ENCODE data around the gene NUMBL. TPM values are rescaled to one million over a fixed set of nuclear protein-coding genes. Genes with fewer than 3 reads are reported as not detected.

Gene NUMBL
- total and polyA plus RNA-seq, 2 of the 4 experiments (the other 2 are of a cell fraction) = 6.3 to 29.0 TPM

DNA sequence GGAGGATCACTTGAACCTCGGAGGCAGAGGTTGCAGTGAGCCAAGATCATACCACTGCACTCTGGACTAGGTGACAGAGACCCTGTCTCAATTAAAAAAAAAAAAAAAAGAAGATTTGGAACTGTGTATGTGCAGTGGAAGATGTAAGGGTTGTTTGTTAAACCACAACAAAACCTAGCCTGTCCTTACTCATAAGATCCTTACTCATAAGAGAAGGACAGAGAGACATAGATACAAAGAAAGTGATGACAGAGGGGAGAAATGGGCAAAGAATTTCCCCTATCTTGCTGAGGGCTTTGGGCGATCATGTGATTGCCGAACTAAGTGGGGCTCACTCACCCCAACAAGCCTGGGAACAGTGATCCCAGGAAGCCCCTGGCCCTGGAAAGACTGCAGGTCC, 34.4 kb upstream of the NUMBL start:
- no CpG with 5 or more reads among the region's 3 CpGs for WGBS, 2 experiments (ENCODE audit: extremely low coverage in 2 of 2, insufficient read length in 1 of 2)

More for the DNA sequence above, 34.4 kb upstream of the NUMBL start:
- H3K9me3 ChIP-seq (ENCODE audit: control insufficient read depth, insufficient read depth, low read length) = no peaks in the 10 kb centered on the region; the same call in 1 of the 2 replicates
- no peak for TF ChIP-seq SMC3 (IDR thresholded peaks at IDR 0.05; ENCODE audit: low read depth, low read length)
- no peak for TF ChIP-seq RCOR1 (IDR thresholded peaks at IDR 0.05; ENCODE audit: insufficient replicate concordance, low read length)
- TF ChIP-seq RFX5 (IDR thresholded peaks at IDR 0.05; ENCODE audit: low read depth, low read length) = no peak
- no peak overlapping the region for H3K18ac ChIP-seq (ENCODE audit: low read depth, low read length)
- H2BK5ac ChIP-seq (ENCODE audit: low read depth, low read length, poor library complexity, severe bottlenecking) = no peak overlapping the region
- H3K4me3 ChIP-seq (ENCODE audit: insufficient read depth, low read depth, low read length) = no peak overlapping the region
- no peak overlapping the region for H2AFZ ChIP-seq (replicated peaks; ENCODE audit: low read length, poor library complexity)
- dilution Hi-C loops (cut with HindIII; ENCODE audit: low sequenced_read_pairs, unreplicated experiment) = no loop called here
- H3K27ac ChIP-seq (ENCODE audit: insufficient read depth, low read length) = no peak overlapping the region
- H3K4ac ChIP-seq (ENCODE audit: low read depth, low read length) = no peak overlapping the region
- H4K20me1 ChIP-seq (ENCODE audit: insufficient read depth, low read length) = peaks cover 9% of the 10 kb centered on the region; the same call in 1 of the 2 replicates
- no peak overlapping the region for H2BK20ac ChIP-seq (ENCODE audit: low read depth, low read length)
- no peak overlapping the region for H3K4me2 ChIP-seq (ENCODE audit: low read depth, low read length)
- no peak overlapping the region for H3K9ac ChIP-seq (ENCODE audit: low read depth, low read length)
- H2BK15ac ChIP-seq (ENCODE audit: low read depth, low read length) = no peak overlapping the region
- no peak overlapping the region for H4K5ac ChIP-seq (ENCODE audit: low read depth, low read length)
- H3K79me1 ChIP-seq (ENCODE audit: low read depth in 1 of 2, low read length in 2 of 2) = peaks cover 26 to 69% of the 10 kb centered on the region in 2 experiments
- H3K4me1 ChIP-seq (ENCODE audit: control insufficient read depth, insufficient read depth, low read length) = peaks cover 6% of the 10 kb centered on the region
- no peaks in the 10 kb centered on the region for H3K27me3 ChIP-seq (ENCODE audit: control insufficient read depth, insufficient read depth, low read length)
- no peak overlapping the region for H2AK9ac ChIP-seq (replicated peaks; ENCODE audit: low read depth, low read length, poor library complexity)
- H3K9me1 ChIP-seq (ENCODE audit: insufficient read depth, low read length) = peaks cover 20% of the 10 kb centered on the region; the same call in 1 of the 2 replicates
- no peak overlapping the region for H3K56ac ChIP-seq (ENCODE audit: extremely low read depth, insufficient read depth, low read length)
- ChIA-PET CTCF (no interaction called here), POLR2A (ENCODE audit: unreplicated experiment) (no interaction called here)
- H2BK120ac ChIP-seq (ENCODE audit: low read depth, low read length) = no peak overlapping the region
- intact Hi-C loops (cut with micrococcal nuclease) = no loop called here
- H4K8ac ChIP-seq (ENCODE audit: low read depth in 2 of 2, low read length in 2 of 2) = no peak overlapping the region
- ATAC-seq (ENCODE audit: low read depth) = no peak
- H2AK5ac ChIP-seq (ENCODE audit: low read depth, low read length) = no peak overlapping the region
- no peak overlapping the region for H3K14ac ChIP-seq (replicated peaks; ENCODE audit: low read depth, low read length)
- in situ Hi-C loops (cut with MboI; ENCODE audit: low sequenced_read_pairs) = no loop called here
- no peak overlapping the region for H3K23ac ChIP-seq (ENCODE audit: low read depth, low read length)
- H4K91ac ChIP-seq (ENCODE audit: insufficient read depth, low read depth, low read length) = no peak overlapping the region
- BruUV-seq (replicated peaks) = no TSS peak
- peaks cover 48% of the 10 kb centered on the region for H3K36me3 ChIP-seq (ENCODE audit: control insufficient read depth, insufficient read depth, low read length)
- DNase-seq = no peak
